ENCODE data around the gene CHST11.

The CHST11 gene

DNA sequence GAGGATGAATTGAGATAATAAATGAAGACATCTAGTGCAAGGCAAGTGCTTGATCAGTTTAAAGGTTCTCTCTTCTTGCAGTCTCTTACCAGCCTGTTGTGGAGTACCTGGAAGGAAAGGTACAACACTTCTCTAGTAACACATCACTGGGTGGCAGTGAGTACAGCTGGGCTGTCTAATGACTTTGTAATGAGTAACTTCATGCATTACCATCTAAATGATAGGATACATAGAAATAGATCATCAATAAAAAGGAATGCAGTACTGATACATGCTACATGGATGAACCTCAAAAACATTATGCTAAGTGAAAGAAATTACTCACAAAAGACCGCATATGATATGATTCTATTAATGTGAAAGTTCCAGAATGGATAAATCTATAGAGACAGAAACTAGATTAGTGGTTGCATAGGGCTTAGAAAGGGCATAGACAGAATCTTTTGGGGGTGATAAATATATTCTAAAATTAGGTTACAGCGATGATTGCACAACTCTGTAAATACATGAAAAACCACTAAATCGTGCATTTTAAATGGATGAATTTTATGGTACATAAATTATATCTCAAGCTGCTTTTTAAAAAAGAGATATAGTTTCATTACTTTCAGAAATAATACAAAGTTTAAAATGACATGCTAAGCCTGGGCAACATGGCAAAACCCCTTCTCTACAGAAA lies 224.4 kb downstream of the CHST11 start:
- DNase-seq: no peak

DNA sequence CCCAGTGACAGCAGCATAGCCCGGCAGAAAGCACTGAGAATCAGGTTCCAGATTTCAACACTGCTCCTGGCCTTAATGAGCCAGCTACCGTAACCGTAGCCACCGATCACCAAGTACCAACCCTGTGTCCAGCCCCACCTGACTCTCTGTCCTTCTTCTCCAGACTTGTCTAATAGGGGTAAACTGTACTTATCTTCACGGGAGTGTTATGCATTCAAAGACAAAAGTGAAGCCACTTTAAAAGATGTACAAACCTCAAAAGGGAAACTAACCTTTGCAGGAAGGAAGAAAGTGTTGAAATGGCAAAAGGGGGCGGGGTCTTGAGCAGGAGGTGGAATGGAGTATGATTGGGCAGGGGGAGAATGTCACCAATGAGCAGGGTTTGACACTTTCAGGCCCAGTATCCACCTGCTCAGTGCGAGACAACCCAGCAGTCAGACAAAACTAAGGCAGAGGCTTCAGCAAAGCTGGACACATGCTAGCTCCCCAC lies 226.1 kb downstream of the CHST11 start:
- DNase-seq: no peak

DNA sequence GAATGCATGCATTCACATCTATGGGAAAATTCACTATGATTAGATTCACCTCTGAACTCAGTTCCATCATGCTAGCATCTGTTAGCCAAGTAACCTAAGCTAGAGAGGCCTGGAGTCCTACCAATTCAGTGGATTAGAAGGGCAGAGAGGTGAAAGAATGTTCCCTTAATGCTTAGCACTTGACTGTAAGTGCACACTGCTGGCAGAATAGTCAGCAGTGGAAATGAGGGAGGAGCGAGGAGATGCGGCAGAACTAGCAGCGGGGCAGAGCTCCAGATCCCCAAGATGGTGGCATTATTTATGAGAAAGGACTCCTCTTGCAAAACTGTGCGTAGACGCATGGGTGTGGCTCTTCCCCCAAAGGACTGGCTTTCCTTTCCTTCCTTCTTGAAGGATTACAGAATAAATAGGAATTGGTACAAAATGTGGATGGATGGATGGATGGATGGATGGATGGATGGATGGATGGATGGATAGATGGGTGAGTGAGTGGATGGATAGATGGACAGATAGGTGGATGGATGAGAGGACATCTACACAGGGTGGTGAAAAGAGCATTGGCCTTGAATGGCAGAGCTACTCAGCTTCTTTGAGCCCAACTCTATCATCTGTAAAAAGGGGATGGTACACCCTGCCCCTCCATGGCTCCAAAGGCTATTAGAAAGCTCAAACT lies 227.2 kb downstream of the CHST11 start:
- DNase-seq: no peak

DNA sequence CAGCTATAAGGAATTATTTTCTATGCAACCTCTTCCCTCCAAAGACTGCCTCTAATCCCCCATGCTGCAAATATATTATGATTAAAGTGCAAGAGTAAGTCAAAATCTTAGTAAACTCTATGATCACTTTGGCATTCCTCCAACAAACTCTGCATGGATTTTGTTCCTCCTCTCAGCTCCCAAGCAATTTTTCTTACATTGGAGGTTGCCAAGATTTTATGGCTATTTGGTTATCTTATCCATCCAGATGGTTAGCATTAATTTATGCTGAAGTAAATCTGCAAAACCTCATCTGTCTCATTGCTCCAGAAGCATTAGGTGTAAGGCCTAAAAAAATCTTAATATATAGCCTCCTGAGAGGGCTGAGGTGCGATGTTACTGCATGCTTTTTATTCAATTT lies 228.1 kb downstream of the CHST11 start:
- no peak for DNase-seq

DNA sequence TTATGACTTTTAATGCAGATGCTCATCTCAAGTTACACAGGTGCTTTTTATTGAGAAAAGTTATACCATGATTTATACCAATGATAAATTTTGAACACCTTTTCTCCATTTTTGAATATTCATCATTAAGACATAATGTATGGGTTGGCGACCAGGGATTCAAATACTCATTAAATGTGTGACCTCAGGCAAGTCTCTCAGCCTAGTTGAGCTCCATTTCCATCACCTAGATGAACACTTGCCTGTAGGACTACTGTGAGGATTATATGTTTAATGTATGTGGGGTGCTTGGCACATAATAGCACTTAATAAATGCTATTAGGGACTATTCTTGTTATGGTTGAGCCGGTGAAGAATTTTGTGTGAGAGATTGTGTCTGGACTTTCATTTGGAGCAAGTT lies 228.6 kb downstream of the CHST11 start:
- DNase-seq: no peak

DNA sequence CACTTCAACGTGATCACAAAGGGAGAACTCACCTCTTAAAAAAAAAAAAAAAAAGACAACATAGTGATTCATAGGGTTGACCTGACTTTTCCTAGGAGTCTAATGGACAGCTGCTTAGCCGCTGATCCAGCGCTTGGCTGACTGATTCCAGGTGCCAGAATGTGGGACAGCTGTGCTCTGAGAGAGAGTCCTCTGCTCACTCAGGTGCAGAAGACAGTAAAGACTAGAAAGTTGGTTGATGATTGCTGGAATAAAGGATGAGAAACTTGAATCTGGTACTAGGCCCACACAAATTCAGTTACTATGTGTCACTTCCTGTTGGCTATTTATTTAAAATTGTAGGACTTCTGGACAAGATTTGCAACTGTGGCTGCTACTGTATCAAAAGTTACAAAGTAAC lies 229.4 kb downstream of the CHST11 start:
- DNase-seq: no peak

DNA sequence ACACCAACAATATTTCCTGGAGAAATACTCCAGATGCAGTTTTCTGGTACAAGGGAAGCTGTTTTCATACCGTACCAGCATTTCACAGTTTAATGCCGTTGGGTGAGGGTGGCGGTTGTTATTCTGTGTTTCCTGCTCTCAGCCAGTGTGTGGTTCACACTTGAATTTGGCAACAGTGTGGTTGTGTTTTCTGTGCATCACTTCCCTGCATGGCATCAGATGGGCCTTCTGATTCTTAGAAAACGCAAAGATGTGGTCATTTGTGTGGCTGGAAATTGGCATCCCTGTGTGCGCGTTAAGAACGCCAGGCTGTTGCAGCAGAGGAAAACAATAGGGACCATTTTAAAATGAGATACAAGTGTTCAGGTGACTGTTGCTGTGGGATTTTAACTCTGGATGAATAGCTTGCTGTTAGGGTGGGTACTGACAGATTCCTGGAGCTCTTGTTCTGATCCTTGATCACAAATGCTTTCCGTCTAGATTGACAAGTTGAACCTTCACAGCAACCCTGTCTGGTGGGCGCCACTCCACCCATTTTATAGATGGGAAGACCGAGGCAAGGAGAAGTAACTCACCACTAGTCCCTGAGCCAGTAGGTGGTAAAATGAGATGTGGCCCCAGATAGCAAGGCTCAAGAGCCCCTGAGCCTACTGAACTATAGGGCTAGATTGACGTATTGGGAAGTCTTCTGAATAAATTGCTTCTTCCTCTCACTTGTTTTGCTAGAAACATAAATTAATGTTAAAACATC lies 231.2 kb downstream of the CHST11 start:
- DNase-seq: no peak

DNA sequence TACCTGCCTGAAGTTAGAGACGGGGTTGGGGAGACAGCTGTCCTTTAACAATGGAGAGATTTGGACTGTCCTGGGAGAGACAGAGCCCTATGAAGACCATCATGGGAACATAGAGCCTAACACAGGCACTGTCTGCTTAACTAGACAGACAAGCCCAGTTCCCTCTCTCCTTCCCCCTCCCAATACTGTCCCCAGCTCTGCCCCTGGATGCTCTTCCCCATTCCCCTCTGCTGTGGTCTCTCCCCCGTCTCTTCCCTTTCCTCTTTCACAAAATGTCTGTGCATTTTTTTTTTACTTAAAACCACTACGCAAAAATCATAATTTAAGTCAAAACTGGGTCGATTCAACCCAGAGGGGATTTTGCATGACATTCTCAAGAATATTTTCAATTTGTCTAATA lies 232.9 kb downstream of the CHST11 start:
- no peak for DNase-seq

DNA sequence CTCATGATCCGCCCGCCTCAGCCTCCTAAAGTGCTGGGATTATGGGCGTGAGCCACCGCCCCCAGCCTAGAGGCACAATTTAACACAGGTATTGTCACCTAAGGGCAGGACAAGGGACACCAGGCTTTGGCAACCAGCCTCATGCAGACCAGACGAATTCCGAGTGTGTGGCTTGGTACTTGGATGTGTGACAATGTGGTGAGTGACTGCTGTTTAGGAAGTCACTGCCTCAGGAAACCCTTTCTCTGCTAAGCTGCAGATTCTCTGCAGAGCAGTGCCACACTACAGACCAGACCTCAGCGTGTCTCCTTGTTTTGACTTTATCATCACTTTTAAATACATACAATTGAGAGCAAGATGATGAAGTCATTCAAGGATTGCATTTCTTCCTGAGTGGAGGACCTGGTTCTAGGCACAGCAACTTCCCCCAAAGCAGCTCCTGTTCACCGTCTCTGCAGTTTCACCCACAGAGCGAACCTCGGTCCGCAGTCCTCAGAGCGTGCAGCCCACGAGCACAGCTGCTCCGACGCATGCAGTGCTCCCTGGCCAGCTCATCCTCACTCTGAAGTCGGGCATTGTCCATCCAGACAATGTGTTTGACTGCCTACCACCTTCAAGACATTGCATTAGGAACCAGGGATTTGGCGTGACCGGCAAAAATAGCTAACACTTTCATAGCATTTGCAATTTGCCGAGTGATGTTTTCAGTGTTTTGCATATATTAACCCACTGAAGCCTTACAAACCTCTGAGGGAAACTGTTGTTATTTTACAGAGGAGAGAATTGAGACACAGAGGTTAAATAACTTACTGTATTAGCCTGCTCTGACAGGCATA lies 235.2 kb downstream of the CHST11 start:
- DNase-seq: no peak

DNA sequence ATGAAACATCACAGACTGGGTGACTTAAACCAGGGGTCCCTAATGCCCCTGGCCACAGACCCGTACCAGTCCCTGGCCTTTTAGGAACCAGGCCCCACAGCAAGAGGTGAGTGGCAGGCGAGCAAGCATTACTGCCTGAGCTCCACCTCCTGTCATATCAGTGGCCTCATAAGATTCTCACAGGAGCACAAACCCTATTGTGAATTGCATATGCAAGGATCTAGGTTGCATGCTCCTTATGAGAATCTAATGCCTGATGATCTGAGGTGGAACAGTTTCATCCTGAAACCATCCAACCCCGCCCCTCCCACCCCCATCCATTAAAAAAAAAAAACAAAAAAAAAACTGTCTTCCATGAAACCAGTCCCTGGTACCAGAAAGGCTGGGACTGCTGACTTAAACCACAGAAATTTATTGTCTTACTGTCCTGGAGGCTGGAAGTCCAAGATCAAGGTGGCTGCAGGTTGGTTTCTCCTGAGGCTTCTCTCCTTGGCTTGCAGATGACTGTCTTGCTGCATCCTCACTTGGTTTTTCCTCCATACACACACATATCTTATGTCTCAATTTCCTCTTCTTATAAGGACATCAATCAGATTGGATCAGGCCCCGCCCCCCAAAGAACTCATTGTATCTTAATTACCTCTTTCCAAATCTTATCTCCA lies 235.9 kb downstream of the CHST11 start:
- no peak for DNase-seq

DNA sequence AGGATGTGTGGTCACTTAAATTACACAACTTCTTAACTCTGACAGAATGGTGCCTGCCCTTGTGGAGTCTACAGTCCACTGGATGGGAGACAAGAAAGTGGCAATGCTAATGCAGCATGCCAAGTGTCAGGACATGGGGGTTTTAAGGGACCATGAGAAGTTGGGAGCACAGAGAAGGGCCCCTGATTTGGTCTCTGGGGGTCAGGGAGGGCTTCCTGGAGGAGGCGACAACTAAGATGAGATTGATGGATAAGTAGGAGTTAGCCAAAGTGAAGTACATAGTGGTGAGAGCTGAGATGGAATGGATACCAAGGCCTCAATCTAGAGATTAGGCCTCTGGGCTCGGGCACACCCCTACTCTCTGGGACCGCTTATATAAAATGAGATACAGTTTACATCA lies 236.7 kb downstream of the CHST11 start:
- no peak for DNase-seq

DNA sequence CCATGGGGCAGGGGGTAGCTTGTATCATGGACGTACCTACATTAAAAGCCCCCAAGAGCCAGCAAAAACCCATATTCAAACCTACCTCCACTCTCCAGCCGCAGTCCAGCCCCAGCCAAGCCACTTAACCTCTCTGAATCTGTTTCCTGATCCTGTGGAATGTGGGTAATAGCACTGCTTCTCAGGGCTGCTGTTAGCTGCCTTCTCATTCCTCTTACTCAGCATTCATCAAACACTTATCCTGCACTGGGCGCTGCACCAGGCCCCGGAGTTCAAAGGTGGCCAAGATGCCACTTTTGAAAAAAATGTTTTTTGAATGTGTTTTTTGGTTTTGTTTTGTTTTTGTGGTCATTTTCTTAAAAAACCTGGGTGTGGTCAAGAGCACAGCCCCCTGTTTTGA lies 237.4 kb downstream of the CHST11 start:
- no peak for DNase-seq

DNA sequence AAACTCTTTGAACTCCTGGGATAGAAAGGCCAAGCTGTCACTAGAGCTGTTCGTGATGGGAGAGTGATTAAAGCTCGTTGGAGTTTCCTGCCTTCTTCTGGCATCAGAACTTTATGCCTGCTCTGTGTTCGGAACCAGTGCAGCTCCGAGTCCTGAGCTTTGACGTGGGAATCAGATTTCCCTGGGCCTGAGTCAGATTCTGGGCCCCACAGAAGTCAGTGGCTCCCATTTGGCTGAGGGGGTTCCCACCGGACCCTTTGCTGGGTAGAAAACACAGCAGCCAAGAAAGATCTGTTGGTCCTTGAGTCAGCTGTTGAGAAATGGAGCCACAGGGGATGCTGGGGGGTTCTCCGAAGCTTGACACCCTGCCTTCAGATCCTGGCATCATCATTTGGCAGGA lies 238.0 kb downstream of the CHST11 start:
- no peak for DNase-seq

DNA sequence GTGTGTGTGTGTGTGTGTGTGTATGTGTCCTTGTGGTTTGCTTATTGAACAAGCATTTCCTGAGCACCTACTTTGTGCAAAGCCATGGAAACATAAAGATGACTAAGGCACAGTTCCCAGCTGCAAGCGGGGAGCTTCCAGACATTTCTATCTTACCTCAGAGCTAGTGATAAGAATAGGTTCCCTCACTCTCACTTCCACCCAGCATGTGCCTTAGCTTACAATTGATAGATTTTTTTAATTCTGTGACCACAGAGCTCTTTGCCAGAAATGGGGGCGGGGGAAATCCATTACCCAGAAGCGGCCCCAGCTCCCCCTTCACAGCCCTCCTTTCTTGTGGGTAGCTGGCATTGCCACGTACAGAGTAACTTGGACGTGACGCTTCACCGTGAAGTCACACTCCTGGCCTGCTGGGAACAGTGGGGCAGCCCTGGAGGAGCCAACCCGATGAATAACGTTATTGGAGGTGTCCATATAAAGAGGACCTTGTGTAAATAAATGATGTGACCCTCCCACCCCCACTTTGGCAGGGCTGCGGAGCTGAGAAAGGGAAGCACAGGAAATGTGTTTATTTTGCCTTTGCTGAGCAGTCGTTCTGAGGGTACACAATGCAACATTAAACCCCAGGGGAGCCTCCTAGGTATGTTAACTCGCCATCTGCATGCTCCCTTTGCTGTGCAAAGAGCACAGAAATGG lies 238.9 kb downstream of the CHST11 start:
- no peak for DNase-seq

DNA sequence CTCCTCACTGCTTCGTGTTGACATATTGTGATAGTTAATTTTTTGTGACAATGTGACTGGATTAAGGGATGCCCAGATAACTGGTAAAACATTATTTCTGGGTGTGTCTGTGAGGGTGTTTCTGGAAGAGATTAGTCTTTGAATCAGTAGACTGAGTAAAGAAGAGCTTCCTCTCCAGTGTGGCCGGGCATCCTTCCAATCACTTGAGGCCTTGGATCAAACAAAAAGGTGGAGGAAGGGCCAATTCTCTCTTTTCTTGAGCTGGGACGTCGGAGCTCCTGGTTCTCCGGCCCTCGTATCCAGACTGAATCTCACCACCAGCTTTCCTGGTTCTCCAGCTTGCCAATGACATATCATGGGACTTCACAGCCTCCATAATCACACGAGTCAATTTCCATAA lies 240.4 kb downstream of the CHST11 start:
- no peak for DNase-seq

DNA sequence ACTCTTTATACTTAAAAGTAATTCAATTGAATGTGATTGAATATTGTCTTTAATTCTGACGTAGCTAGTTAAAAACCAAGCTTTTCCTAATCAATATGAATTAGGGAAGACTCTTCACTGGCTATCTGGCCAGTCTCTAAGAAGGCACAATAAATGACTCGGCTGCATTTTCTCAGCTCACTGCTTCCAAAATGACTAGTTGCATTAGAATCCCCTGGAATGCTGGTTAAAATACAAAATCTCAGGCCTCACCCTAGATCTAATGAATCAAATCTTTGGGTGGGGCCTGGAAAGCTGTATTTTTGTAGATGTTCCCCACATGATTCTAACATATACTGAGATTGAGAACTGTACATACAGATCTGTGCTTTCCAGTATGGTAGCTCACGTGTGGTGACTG lies 242.1 kb downstream of the CHST11 start:
- DNase-seq: no peak

DNA sequence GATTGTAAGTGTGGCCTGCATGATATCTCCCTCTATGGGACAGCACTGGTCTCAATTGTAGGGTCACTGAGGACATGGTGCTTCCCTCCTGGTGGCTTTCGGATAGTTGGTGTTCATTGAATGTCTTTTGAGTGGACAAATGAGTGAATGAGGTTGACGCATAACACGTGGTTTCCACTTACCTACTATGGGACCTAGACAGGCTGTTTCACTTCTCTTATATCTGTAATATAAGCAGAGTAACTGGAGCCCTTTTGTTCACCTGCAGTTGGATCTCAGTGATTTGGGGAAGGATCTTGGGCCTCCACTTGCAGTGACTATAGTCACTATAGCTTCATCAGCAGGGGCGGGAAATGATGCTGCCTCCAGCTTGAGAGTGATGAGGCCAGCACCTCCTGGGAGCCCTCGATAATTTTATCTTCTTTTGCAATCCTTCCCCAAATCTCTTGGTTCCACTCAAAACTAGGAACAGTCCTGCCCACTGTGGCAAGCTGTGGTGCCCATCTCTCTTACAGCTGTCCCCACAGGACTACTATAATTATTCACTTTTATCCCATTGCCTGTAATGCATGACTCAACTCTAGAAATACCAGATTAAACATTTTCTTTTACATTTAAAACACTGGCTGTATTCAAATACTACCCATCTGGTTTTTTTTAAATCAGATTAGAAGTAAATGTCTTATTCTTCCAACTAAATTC lies 242.9 kb downstream of the CHST11 start:
- DNase-seq: no peak

DNA sequence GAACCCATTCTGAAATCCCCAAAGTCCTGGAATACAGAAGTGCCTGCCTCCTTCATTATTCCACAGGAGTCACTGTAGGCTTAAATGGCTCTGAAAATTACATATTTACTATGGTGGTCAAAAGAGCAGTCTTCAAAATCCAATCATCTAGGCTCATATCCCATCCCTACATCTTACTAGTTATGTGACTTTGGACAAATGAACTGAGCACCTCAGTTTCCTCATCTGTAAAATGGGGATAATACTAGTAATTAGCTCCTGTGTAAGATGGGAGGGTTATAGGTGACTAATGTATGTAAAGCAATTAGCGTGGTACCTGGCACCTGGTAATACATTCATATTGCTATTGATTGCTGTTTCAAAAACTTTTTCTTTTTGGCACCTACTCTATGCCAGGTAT lies 243.6 kb downstream of the CHST11 start:
- DNase-seq: no peak

DNA sequence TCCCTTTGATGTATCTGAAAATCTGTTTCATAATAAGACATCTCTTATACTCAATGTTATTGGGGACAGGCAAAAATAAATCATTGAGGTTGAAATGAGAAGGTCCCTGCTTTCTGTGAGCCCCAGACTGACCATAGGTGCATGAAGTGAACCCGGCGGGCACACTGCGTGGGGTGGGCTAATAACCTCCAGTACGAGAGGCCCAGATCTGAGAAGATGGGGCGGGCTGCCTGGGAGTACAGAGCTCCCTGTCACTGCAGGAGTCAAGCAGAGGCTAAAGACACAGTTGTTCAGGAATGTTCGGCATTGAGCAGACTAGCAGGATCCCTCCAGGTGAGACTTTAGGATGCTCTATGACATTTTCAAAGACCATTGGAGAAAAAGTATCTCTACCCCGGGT lies 244.6 kb downstream of the CHST11 start:
- no peak for DNase-seq

DNA sequence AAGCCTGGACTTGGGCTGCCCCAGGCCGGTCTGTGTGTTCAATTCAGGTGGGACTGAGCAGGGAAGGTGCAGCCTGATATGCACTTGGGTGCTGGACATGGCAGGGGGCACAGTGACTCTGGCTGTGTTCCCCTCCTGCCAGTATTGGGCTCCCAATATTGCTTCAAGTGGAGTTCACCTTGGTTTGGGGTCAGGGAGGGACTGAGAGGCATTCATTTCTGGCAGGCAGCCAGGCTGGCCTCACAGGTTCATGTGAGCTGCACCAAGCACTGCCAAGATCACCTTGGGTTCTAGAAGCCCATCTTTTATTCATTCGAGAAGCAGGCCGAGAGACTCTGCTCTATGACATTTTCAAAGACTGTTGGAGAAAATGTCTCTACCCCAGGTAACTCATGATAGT lies 245.0 kb downstream of the CHST11 start:
- DNase-seq: no peak

DNA sequence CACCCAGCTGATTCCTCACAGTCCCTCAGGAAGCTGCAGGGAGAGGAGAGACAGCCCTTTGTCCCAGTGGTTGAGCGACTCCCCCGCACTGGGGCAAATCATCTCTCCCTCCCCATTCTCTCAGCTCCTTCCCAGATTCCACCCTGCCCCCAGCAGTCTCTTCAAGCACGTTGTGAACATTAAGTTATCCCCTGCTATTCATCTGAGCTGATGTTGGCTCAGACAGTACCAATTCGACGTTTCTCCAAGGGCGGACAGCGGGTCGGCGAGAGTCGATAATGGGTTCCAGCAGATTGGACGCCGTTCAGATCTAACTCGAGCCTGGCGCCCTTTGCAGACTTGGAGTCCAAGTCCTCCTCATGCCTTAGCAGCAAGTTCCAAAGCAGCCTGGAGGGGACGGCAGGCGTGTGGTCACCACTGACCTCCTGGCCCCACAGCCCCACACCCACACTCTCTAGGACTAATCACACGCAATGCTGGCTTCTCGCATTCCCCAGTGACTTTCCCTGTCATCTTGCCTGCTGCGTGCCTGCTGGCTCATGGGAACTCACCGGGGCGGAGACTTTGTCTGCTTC lies 245.9 kb downstream of the CHST11 start:
- DNase-seq: no peak
